Adrenal gland (tissue), 12 donors: Measurements from ENCODE around the gene ZNF2. TPM values are rescaled to one million over a fixed set of nuclear protein-coding genes. Genes with fewer than 3 reads are reported as not detected.
A peak's percentile ranks its signal among the peaks of the same experiment; 100 is the strongest.

ENCODE experiments used
- DNase-seq, 7 donors: peaks; one replicate each; pipeline ENCODE4 v3.0.0-alpha.2; 2019 to 2020
- H3K27ac ChIP-seq, 5 donors: fragments of 200-600 bp; sonication (generic) in 4 of 5; 1 replicate in 3 of 5; 2 replicates in 2 of 5; pipeline versions ENCODE4 v1.5.1 to v1.8.0; 2016 to 2020; ENCODE audit warnings: mild to moderate bottlenecking in 1 of 5
- H3K27me3 ChIP-seq: fragments of 200-600 bp; 2 replicates; pipeline ENCODE4 v1.8.0; 2021
- H3K36me3 ChIP-seq, 2 donors: fragments of 200-600 bp; replicated peaks in 1 of 2; 1 replicate in 1 of 2; 2 replicates in 1 of 2; pipeline versions ENCODE4 v1.5.1 to v1.8.0; 2018 to 2022
- H3K4me1 ChIP-seq, 2 donors: fragments of 200-600 bp; replicated peaks in 1 of 2; 1 replicate in 1 of 2; 2 replicates in 1 of 2; pipeline versions ENCODE4 v1.5.1 to v1.8.0; 2018 to 2021
- H3K4me3 ChIP-seq, 4 donors: fragments of 200-600 bp; sonication (generic) in 3 of 4; one replicate each; pipeline ENCODE4 v1.5.1; 2016 to 2018
- H3K9me3 ChIP-seq, 3 donors: fragments of 200-600 bp; sonication (generic) in 1 of 3; replicated peaks in 1 of 3; 1 replicate in 2 of 3; 2 replicates in 1 of 3; pipeline versions ENCODE4 v1.5.1 to v1.8.0; 2016 to 2021
- CTCF ChIP-seq, 6 experiments: fragments of 450-650 bp in 4 of 6; fragments of 200-600 bp in 2 of 6; sonication (generic) in 1 of 6; IDR thresholded peaks; 1 replicate in 5 of 6; 2 replicates in 1 of 6; pipeline versions ENCODE4 v1.5.1 to v1.8.0; 2016 to 2021; ENCODE audit warnings: antibody characterized with exemption in 6 of 6, mild to moderate bottlenecking in 2 of 6, moderate library complexity in 1 of 6
- POLR2A ChIP-seq, 2 donors: fragments of 450-650 bp; IDR thresholded peaks; one replicate each; pipeline ENCODE4 v1.6.1; 2017; ENCODE audit warnings: antibody characterized with exemption in 2 of 2, mild to moderate bottlenecking in 2 of 2, moderate library complexity in 1 of 2
- WGBS, 4 donors: extraction: QIAGEN DNeasy Blood & Tissue Kit in 2 of 4; methylation state at CpG; one replicate each; pipeline versions ENCODE4 v1.1.5 to v1.1.7; 2013 to 2017; 5-methylcytosine and 5-hydroxymethylcytosine counted together
- intact Hi-C, 2 donors: fragments of 100-400 bp; cut with DNase I; formaldehyde crosslinking; loops; one replicate each; pipeline versions ENCODE4 v1.14.1 to v1.15.0; 2022 to 2023
- polyA plus RNA-seq, 3 donors: library from polyadenylated mRNA; stranded (reverse); fragments of 200-250 nt in 2 of 3; fragments of 350-450 nt in 1 of 3; fragmentation: Illumina TruSeq in 1 of 3; extraction: RNeasy Lipid Tissue Mini Kit (QIAGEN cat#74804) in 1 of 3; gene quantifications; one replicate each; pipeline ENCODE4 v1.2.3, GENCODE V29; 2013 to 2014
- total RNA-seq, 9 donors: library from RNA; depleted of rRNA in 4 of 9; stranded (reverse); fragments of >200 nt in 4 of 9; fragments of 120-200 nt in 1 of 9; fragmentation: NEBNext Ultra II Directional in 1 of 9; extraction: Animal tissue kit (Norgen Biotek cat#: 25700) in 1 of 9; gene quantifications; one replicate each; pipeline versions ENCODE4 v1.1.0 to v1.2.4, GENCODE V29; 2013 to 2023
- donor health status: healthy with polysubstance abuse.
- donor health status: Bipolar disorder and iron deficiency.
- donor health status: DM: yes; HTN: yes; CAD: no.
- donor health status: DM: no; HTN: no; CAD: no.
- donor health status: DM: no; HTN: no; CAD: no.
- donor health status: DM: yes; HTN: yes; CAD: no.

The ZNF2 gene
- total and polyA plus RNA-seq, 12 donors = 1.8 to 9.3 (median 5.2) TPM

- DNase-seq = no peak
- H3K27me3 ChIP-seq = no peaks in the 10 kb centered on the region
- peak overlapping the region in 2 of 5 donors; percentile 97 to 99 for H3K27ac ChIP-seq
- intact Hi-C loops = loop anchor here in 1 of 2 donors (5.0 kb wide), 1 partner anchor 35 kb away; the partner anchor contains the start of gene ZNF514
- H3K9me3 ChIP-seq = no peaks in the 10 kb centered on the region
- H3K4me1 ChIP-seq = peaks cover 8 to 27% of the 10 kb centered on the region in 2 donors
- peaks cover 0 to 4% of the 10 kb centered on the region in 2 donors for H3K36me3 ChIP-seq
- TF ChIP-seq CTCF (IDR thresholded peaks at IDR 0.05) = no peak
- TF ChIP-seq POLR2A (IDR thresholded peaks at IDR 0.05) = no peak
- peak overlapping the region in 2 of 4 donors; percentile 95 to 97 for H3K4me3 ChIP-seq
- 21 to 30% (median 26%) methylated on average over 5 of the region's 5 CpGs for WGBS, 4 donors
These were observed 43.4 kb upstream of the ZNF2 start for GRCh38 chr2:95122197-95122551.

- intact Hi-C loops = no loop called here
- 61 to 100% (median 84%) methylated on average over 1 of the region's 1 CpG for WGBS, 4 donors
- no peak for DNase-seq
- Histone ChIP-seq H3K9me3 (peaks cover 0 to 28% (median 0%) of the 10 kb centered on the region in 3 donors), H3K4me3 (no peak overlapping the region), H3K36me3 (no peaks in the 10 kb centered on the region), H3K4me1 (no peaks in the 10 kb centered on the region), H3K27ac (no peak overlapping the region), H3K27me3 (no peaks in the 10 kb centered on the region)
- TF ChIP-seq POLR2A (IDR thresholded peaks at IDR 0.05) = no peak
These were observed 26.9 kb upstream of the ZNF2 start for GRCh38 chr2:95138702-95139101.

GRCh38 chr2:95143838-95144237, 21.8 kb upstream of the ZNF2 start:
- 93 to 100% (median 99%) methylated on average over 2 of the region's 2 CpGs for WGBS, 4 donors

GRCh38 chr2:95149397-95149984, 16.1 kb upstream of the ZNF2 start:
- intact Hi-C loops = no loop called here
- no peak for DNase-seq
- Histone ChIP-seq H3K4me3 (no peak overlapping the region), H3K36me3 (peaks cover 0 to 28% of the 10 kb centered on the region in 2 donors), H3K27ac (no peak overlapping the region), H3K4me1 (no peaks in the 10 kb centered on the region), H3K9me3 (peaks cover 10 to 73% (median 20%) of the 10 kb centered on the region in 3 donors), H3K27me3 (no peaks in the 10 kb centered on the region)
- WGBS, 4 donors = 93 to 100% (median 97%) methylated on average over 6 of the region's 6 CpGs
- no peak for TF ChIP-seq POLR2A (IDR thresholded peaks at IDR 0.05)
- no peak for TF ChIP-seq CTCF (IDR thresholded peaks at IDR 0.05)

More at GRCh38 chr2:95143838-95144237, 21.8 kb upstream of the ZNF2 start:
- H3K9me3 ChIP-seq = peaks cover 2 to 55% (median 2%) of the 10 kb centered on the region in 3 donors
- DNase-seq = no peak
- H3K27me3 ChIP-seq = no peaks in the 10 kb centered on the region
- no peaks in the 10 kb centered on the region for H3K4me1 ChIP-seq
- H3K27ac ChIP-seq = no peak overlapping the region
- intact Hi-C loops = no loop called here
- H3K36me3 ChIP-seq = no peaks in the 10 kb centered on the region
- no peak overlapping the region for H3K4me3 ChIP-seq
- TF ChIP-seq CTCF (IDR thresholded peaks at IDR 0.05) (no peak), POLR2A (IDR thresholded peaks at IDR 0.05) (no peak)

- WGBS, 4 donors = 55 to 74% (median 63%) methylated on average over 10 of the region's 10 CpGs
- TF ChIP-seq POLR2A (IDR thresholded peaks at IDR 0.05) (no peak), CTCF (IDR thresholded peaks at IDR 0.05) (no peak)
- Histone ChIP-seq H3K36me3 (peaks cover 0 to 3% of the 10 kb centered on the region in 2 donors), H3K27me3 (no peaks in the 10 kb centered on the region), H3K4me1 (peaks cover 7 to 11% of the 10 kb centered on the region in 2 donors), H3K27ac (no peak overlapping the region), H3K9me3 (peaks cover 0 to 20% (median 0%) of the 10 kb centered on the region in 3 donors), H3K4me3 (peak overlapping the region in 2 of 4 donors; percentile 38 to 92)
- intact Hi-C loops = loop anchor here in 1 of 2 donors (5.0 kb wide), 1 partner anchor 36 kb away; the partner anchor contains the start of gene MRPS5
- DNase-seq = no peak
These were observed 7.2 kb upstream of the ZNF2 start for GRCh38 chr2:95158441-95158840.
